EL (cell line): ENCODE data around the gene HS6ST1.

Source experiments
- DNase-seq: peaks from one replicate; pipeline ENCODE4 v3.0.0-alpha.2; 2016

HS6ST1 gene

DNA sequence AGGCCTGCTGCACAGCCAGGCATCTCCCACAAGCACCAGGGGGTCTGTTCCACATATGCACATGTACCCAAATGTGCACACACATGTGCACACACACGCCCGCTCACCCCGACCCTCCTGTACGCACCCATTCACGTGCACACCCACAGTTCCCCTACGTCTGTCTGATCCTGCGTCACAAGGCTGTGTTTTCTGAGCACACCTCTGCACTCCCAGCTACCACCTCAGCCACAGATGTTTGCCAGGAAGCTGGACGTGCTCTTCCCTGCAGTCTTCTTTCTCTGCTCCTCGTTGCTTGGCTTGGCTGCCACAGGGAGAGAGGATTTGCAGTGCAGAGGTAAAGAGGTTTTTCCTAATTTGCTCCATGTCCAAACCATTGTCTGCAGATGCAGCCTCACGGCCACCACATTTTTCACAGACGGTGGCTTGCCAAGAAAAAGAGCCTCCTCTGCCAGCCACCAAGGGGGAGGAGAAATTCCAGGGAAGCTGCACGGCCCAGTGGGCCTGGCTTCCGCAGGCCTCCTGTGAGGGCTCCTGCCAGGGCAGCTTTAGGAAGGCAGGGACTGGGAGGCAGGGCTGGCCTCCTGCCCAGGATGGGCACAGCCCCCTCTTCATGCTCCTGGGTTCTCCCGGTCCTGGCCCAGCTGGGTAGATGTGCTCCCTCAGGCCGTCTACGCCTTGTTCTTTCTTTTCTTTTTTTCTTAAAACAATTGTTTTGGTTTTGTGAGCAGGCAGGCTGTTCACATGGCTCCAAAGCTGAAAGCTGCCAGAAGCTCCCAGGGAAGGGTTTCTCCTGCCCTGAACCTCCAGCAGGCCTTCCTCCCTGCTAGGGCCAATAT lies 29.3 kb upstream of the HS6ST1 start:
- peak; percentile 56 for DNase-seq

DNA sequence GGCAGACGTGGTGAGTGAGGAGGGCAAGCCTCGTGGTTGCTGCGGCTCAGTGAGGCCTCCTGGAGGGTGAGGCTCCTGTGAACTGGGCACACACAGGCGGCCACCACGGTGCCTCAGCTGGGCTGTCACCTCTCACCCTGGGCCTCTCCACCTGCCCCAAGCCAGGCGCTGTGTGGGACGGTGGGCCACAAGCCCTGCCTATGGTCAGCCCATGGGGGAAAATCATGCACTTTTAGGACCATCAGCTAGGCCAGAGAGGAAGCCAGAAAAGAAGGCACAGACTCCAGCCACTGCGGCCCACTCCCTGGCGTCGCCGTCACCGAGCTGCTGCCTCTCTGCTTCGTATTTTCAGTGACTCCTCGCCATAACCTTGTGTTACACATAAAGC lies 28.5 kb upstream of the HS6ST1 start:
- DNase-seq: no peak

DNA sequence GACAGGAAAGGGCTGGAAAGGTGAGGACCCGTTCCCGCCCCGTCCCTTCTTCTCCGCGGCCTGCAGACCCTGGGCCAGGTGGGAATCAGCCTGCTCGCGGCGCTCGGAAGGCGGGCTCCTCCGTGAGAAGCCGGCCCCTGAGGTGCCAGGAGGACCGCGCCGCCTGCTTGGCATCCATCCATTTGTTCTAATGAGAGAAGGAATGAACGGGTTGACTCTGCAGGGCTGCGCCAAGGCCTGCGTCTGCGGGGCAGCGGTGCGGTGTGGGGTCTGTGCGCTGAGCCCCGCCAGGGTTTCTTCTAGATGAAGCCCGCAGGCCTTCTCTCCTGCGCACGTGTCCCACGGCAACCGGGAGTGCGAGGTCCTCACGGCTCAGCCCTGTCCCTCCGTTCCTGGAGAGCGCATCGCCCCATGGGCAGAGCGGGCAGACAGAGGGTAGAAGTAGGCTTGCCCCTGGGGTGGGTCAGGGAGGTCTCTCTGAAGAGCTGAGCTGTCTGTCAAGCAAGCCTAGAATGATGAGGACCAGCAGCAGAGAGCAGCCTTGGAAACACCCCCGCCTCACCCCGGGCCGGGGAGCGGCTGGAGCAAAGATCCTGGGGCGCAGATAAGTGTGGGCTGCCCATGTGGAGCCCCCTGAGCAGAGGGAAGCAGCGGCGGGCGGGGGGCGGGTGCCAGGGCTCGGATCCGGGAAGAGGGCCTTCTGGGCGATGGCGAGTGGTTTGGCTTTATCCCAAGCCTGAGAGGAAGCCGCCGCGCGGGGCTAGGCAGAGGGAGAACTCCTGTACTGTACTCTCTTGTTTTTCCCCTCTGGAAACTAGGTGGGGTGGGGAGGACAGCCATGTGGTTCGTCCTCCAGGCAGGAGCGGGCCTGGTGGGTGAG lies 27.9 kb upstream of the HS6ST1 start:
- DNase-seq: no peak

DNA sequence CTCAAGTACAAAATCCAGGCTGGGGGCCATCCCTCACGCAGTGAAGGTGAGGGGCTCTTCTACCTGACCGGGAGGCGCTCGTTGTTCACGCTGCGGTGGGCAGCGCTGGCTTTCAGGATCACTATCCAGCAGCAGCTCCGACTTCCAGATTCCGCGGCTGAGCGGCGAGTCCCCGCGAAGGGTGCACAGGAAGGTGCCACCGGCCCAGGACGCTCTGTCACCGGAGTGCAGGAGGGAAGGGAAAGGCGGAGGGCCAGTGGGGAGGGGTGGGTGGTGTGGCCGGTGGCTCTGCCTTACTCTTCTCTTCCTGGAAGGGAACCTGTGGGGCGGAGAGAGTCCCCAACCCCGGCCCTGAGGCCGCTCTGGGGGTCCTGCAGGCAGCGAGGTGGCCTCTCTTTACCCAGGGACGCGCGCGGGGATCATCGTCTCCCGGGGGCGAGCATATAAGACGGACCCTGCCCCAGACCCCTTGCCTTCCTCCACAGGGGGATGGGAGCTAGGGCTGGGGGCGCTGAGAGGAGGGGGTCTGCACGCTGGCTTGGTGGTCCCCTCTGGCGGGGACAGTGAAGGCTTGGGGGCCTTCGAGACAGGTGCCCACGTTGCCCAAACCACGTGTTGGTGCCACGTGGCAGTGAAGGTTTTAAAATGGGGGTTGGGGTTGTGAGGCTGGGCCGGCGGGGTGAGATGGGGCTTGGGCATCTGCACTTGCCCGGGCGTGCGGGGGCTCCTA lies 26.9 kb upstream of the HS6ST1 start:
- DNase-seq: no peak

DNA sequence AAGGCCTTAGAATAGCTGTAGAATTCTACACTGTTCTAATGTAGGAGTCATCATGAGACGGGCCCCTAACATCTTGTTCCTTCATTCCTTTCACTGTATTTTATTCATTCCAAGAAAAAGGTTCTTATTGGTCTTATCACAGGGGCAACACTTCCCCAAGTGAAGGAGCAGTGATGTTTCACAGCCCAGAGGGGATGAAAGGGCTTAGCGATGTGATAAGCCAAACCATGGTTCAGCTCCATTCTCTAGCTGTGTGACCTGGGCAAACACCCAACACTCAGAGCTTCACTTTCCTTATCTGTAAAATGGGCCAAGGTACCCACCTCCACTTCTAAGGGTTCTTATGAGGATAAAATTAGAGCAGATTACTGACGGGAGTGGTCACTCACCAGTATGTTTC lies 25.4 kb upstream of the HS6ST1 start:
- no peak for DNase-seq

DNA sequence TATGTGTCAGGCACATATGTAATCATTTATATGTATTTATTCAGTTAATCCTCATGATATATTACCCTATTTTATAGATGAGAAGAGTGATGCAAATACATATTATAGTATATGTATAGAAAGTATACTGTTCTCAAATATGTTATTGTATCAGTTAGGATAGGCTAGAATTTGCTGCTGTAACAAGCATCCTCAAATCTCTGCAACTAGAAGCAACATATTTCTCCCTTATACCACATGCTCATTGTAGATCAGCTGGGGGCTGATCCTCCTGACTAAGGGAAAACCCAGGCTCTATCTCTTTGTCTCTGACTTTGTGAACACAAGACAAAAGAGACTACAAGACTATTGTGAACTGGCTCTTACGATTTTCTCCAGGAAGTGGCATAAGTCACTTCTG lies 24.8 kb upstream of the HS6ST1 start:
- DNase-seq: no peak

DNA sequence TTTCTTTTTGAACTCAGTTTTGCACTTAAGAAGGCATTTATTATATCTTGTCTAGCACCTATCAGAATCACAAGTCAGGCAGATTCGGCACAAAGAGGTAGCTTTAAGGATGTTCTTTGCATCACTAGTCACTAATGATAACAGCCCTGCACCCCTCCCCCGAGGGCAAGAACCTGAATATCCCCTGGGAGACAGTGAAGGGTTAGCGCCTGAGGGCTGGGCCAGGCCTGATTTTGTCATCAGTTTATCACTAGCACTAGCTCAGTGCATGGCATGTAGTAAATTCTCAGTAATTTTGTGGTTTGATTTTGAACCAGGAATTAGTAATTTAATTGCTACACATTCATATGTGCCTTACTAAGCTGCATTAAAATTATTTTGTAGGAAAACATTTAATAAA lies 23.9 kb upstream of the HS6ST1 start:
- DNase-seq: peak; percentile 34

DNA sequence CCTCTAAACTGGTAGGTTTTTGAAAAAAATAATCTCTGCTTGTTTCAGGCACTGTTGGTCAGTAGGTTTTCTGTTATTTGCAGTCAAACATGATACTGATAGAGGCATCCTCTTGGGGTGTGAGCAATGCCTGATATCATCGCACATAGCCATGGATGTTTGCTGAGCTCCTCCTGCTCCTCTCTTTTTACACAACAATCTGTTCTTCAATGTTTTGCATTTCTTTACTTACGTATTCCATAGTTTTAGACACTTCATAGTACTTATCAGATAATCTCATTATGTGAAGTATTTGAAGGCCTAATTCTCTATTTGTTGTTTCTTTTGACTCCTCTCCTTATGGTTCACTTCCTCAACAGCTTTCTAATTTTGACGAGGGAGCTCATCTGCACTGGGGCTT lies 23.0 kb upstream of the HS6ST1 start:
- no peak for DNase-seq

DNA sequence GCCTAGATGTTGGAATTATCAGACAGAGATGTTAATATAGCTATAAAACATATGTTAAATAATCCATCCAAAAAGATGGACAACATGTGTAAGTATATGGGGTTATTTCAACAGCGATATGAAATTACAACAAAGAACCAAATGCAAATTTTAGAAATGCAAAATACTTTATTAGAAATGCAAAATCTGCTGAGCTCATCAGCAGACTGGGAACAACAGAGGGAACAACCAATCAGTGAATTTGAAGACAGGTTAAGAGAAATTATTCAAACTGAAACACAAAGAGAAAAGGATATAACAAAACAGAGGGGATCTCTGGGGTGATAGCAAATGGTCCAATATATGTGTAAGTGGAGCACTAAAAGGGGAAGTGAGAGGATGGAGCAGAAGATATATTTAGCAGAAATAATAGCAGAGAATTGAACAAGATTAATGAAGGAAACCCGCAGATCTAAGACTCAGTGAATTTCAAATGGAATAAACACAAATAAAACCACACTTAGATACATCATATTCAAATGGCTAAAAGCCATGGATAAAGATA lies 13.5 kb upstream of the HS6ST1 start:
- no peak for DNase-seq

DNA sequence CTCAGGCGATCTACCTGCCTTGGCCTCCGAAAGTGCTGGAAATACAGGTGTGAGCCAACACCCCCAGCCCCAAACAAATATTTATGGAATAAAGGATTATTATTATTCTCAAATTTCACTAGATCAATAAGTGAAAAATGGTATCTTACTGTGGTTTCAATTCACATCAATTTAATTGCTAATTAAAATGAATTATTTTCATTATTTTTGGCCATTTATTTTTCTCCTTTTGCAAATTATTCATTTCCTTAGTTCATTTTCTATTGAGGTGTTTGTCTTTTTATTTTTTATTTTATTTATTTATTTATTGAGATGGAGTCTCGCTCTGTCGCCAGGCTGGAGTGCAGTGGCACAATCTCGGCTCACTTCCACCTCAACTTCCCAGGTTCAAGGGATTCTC lies 11.9 kb upstream of the HS6ST1 start:
- DNase-seq: no peak

DNA sequence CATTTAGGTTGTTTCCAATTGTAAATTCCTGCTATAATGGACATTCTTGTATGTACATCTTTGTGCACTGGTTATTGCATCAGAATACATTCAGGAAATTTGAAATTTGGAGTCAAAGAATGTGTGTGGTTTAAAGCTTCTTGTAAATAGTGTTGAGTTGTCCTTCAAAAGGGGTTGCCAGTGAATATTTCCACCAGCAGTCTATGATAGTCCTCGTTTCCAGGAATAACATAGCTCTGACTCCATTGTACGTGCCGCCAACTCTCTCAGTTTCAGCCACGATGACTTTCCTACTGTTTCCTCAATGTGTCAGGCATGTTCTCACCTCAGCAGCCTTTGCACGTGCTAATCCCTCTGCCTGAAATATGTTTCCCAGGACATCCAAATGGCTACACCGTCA lies 10.9 kb upstream of the HS6ST1 start:
- DNase-seq: no peak

DNA sequence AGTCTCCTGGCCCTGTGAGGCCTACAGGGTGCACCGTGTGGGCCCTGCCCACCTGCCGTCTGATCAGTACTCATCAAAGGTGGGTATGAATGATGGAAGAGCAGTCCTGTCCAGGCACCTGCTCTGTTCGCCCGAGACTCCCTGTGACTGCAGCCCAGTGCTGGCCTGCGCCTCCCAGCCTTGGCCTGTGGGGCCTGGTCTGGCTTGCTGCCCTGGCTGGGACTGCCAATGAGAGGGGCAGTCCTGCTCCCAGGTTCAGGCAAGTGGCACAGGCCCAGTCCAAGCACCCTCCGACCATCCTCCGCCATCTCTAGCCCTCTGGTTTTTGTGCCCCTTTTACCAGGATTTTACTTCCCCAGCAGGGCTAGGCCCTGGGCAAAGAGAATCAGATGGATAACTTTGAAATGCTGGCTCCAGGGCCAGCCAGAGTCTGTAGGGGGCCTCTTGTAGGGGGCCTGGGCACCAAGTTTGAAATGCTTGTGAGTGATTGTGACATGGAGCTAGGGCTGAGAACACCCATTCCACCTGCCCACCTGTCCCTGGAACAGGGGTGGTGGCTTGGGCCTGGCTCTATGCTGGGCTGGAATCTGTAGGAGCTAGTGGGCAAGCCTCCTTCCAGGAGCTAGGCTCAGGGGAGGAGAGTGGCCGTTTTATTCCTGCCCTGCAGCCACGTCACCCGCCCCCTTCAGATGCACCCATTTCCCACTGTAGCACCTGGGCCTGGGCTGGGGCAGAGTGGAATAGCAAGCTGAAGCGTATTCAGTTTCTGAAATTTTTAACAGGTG lies 8.7 kb upstream of the HS6ST1 start:
- no peak for DNase-seq

DNA sequence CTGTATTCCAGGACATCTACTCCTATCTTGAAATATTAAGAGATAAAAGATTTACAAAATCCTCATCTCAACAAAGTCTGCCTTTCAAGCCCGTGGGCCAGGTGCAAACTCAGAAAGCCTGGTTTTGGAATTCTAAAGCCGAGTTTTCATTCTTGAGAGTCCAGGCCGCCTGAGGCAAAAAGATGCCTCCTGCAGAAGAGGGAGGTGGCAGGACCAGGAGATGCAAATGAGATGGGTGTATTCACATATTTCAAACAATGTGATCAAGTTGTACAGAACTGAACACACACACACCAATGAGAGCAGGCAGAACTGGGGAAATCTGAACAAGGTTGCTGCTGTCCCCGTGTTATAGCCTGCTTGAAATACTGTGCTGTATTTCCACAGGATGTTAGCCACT lies 7.7 kb upstream of the HS6ST1 start:
- DNase-seq: no peak

DNA sequence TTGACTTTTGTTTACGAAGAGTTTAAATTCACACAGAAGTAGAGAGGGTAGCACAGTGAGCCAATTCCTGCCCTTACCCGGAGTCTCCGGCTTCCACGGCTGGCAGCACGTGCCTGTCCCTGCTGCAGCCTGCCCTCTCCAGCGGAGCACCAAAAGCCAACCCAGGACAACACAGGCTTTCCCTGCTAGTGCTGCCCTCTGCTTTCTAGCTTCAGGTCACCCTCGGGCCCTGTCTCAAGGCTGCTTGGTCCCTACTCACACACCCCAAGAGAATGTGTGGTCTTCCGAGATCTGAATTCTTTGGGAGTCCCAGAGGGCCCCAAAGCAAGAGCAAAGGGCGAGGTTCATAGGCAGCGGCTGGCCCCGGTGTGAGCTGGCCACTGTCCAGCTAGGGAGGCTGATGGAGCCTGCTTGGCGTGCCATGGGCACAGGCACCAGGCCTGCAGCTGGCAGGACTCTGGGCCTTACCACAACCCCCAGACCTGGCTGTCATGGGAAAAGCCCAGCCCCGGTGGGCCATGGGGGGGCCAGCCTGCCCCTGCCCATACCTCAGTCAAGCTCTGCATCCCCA lies 7.0 kb upstream of the HS6ST1 start:
- DNase-seq: no peak

DNA sequence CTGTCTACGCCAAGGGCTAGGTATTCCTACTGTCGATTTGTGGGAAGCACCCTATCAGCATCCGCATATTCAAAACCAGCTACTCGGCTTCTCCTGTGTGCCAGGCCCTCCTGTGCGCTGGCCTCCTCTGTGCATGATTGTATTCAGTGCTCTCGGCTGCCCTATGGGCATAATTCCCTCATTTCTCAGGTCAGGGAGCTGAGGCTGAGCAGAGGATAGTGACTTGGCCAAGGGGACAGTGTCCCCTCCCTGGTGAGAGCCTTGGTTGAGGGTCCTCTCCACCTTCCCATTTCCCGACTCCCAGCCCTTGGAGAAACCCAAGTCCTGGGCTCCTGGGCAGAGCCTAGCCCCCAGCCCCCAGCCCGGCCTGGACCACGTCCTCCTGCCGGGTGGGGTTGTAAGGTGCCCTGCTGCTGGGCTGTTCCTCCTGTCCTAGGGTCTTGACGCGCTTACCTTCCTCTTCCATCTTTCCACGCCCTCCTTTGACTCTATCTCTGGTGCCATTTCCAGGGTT lies 6.3 kb upstream of the HS6ST1 start:
- no peak for DNase-seq

DNA sequence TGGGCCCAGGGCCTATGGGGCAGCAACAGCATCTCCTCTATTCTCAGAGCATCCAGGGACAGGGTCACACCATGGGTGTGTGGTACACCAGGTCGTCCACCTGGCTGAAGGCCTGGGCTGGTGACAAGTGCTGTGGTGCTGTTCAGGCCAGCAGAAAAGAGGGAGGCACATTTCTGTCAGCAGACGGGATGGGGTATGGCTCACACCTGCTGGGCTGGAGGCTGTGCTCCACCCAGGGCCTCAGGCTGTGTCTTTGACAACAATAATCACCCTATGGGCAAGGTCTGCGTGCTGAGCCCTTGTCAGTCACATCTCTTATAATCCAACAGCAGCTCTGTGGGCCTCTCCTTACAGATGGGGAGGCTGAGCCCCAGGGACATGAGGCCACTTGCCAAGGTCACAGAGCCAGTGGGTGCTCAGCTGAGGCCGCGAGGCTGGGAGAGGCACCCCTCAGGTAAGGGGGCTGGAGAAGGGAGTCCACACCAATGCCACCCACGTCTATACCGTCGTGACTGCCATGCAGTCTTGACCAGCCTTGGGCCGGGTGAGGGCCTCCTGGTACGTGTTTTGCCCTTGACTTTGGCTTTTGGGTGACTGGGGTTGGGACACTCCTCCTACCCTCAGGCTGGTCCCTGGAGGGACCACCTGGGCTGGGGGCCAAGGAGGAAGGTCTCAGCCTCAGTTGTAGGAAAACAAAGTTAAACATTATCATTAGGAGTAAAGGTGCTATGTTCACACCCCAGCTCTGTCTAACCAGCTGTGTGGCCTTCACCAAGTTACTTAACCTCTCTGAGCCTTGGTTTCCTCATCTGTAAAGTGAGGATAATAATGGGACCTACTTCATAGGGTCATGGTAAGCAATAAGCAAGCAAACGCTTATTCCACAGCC lies 5.6 kb upstream of the HS6ST1 start:
- no peak for DNase-seq

DNA sequence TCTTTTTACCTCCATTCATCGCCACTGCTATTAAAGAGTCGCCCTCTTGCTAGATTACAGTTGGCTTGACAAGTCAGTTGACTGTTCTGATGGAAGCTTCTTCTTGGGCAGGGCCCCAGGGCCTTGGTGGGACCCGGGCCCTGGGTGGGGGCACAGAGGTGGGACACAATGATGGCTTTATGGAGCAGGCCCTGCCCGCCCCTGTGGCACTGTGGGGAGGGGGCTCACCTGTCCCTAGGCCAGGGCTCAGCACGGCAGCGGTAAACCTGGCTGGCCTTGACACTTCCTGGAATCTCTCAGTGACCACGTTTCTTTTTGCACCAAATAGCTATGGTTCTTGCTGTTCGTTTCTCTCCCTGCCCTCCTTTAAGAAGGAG lies 4.9 kb upstream of the HS6ST1 start:
- DNase-seq: no peak

DNA sequence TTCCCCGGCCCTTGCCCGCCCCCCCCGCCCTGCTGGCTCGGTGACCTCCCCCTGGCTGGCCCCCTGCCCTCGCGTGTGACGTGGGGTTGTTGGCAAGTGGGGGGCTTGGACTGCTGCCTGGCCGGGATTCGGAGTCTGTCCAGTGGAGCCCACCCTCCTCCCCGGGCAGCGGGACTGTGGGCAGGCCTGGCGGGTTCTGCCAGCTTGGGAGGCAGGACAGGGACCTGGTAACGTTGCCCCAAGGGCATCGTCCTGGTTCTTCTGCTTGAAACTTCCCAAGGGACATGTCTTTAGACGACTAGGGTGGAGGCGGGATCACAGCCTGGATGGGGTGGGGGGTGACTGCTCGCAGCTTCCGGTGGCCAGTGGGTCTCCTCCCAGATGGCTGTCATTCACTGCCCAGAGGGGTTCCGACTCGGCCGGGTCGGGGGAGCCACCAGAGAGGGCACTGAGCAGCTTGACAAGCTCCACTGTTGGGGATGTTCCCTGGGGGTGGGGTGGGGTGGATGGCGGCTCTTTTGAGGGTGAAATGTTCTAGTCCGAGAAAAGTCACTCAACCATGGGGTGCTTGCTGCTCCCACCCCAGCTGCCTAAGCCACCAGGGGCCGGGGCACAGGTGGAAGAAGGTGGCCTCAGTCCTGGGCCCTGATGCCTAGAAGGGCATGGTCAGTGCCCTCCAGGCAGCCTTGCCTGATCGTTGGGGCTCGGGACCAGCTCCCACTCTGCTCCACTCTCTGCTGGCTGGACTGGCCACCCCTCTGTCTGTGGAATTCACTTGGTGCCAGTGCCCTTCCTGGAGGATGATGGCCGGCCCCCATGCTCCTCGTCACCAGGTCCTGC lies 4.3 kb upstream of the HS6ST1 start:
- no peak for DNase-seq

DNA sequence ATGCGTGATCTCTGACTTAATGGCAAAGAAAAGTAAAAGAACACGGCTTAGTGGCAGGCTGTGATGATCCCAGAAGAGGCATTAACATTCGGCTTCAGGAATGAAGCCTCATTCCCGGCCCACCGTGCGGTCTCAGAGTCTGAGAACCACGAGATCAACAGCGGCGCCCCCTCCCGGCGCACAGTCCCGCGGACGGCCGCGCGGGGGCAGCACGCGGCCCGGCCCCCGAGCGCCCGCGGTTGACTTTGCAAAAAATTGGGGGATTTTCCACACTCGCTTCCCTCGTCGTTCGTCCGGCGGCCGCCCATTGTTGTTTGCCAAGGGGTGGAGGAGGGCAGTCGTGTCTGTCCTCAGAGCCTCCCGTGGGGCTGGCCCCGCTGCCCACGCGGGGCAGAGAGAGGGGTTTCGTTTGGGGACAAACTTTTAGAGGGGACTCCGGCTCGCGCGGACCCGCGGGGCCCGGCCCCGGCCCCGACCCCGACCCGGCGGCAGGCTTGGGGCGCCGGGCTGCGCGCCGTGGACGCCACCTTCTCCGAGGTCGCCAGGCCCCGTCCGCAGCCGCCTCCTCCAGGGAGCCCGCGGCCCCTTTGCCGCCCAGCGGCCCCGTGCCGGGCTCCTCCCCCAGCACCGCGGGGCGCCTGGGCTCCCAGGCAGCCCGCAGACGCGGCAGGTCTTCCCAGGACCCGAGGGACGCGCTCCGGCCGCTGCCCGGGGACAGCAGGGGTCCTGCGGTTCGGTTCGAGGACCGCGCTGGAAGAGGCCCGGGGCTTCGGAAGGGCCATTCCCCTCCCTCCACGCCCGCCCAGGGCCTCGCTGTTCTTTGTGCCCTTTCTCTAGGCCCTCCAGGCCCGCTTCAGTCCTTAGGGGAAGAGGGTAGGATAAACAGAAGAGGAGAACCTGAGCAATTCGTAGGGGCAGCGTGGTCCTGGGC lies 3.4 kb upstream of the HS6ST1 start:
- peak; percentile 82 for DNase-seq
